NCI-H2227 (cell line): Measurements from ENCODE around the gene GALR2.
A peak's percentile ranks its signal among the peaks of the same experiment; 100 is the strongest.
"Not testable (repeated sequence)": the region's sequence is repeated elsewhere in the genome, so short reads cannot be mapped to it uniquely, and the experiment has no call there.

Experiments used
- DNase-seq: peaks from one replicate; lab custom pipeline; 2025; ENCODE audit not compliant: unreplicated experiment; lab: John Stamatoyannopoulos, UW

GALR2 gene, protein sequence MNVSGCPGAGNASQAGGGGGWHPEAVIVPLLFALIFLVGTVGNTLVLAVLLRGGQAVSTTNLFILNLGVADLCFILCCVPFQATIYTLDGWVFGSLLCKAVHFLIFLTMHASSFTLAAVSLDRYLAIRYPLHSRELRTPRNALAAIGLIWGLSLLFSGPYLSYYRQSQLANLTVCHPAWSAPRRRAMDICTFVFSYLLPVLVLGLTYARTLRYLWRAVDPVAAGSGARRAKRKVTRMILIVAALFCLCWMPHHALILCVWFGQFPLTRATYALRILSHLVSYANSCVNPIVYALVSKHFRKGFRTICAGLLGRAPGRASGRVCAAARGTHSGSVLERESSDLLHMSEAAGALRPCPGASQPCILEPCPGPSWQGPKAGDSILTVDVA

DNA sequence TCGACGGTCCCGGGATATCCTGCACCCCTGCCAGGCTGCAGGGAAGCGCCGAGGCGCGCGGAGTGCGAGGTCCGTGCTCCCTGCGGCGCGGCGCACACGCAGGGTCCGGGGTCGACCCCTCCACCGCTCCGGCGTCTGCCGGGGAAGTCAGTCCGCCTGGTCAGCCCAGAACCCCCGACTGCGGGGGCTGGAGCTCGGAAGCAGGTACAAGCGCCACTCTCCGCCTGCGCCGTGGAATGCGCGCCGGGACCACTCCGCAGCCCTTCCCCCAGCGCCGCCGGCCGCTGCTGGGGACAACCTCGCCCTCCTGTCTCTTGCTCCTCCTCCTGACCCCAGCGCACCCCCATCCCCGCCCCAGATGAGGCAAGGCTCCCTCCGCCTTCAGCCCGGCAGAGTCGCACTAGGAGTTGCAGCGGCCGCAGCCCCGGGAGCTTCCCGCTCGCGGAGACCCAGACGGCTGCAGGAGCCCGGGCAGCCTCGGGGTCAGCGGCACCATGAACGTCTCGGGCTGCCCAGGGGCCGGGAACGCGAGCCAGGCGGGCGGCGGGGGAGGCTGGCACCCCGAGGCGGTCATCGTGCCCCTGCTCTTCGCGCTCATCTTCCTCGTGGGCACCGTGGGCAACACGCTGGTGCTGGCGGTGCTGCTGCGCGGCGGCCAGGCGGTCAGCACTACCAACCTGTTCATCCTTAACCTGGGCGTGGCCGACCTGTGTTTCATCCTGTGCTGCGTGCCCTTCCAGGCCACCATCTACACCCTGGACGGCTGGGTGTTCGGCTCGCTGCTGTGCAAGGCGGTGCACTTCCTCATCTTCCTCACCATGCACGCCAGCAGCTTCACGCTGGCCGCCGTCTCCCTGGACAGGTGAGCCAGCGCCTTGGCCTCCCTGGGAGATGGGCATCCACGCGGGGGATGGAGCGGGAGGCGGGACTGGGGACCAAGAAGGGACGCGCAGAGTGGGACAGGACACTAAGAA lies at the start of gene GALR2:
GALR2 (plus strand) TSS at position 392 of the 974 bp plus-strand sequence; CDS start at position 495, 103 bp downstream.
- no peak for DNase-seq

DNA sequence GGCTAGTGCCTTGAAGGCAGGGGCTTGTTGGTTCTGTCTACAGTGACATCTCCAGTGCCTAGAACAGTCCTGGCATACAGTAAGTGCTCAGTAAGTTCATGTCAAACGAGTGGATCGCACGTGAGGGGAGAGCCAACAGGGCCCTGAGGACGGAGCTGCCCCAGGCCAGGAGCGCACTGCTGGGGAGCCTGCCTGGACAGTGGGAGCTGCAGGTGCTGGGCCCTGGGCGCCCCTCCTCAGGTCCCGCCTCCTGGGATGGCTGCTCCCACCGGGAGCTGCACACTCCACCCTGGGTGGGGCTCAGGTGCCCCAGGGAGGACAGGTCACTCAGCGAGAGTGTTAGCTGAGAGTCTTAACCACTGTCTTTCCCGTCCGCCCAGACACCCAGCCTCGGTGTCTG lies 49.3 kb upstream of the GALR2 start:
- no peak for DNase-seq

DNA sequence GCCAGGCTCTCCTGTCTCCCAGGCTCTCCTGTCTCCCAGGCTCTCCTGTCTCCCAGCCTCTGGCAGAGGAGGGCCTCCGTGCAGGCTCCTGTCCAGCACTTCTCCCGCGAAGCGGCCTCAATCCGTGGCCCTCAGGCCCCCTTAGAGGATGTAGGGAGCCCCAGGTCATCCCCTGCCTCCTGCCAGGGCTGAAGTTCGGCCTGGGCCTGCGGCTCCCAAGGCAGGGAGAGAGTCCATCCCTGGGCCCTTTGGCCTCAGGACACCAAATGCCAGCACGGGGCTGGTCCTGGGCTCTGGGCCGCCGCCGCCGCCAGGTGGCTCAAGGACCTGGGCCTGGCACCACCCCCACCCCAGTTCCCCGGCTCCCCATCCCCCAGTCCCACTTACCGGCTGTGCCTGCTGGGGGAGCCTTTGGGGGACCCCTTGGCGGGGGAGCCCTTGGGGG lies 47.8 kb upstream of the GALR2 start:
- no peak for DNase-seq

DNA sequence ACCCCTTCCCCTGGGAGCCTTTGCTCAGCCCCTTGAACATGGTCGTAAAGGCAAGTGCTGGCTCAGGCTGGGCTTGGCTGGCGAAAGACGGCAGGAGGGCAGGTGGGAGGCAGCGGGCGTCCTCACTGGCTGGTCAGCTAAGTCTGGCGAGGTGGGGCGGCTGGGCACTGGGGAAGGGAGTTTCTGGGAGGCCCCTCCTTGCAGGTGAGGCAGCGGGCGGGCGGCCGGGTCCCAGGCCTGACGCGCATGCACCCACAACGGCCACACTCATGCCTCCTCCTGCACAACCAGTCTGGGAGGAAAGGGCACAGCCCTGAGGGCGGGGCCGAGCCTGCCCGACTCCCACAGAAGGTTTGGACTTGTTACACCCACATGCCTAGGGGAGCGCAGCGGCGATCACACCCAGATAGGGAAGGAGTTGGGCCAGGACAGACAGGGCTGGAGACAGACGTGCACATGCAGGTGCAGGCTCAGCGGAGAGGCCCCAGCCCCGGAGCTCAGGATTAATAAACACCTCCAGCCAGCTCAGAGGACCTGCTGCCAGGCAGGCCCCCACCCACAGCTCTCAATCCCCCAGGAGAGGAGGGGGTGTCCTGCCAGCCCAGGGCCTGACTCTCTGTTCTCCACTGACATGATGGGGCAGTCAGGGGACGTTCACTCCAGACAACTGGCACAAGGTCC lies 47.3 kb upstream of the GALR2 start, which contains the start of gene EVPL:
EVPL (minus strand) TSS at position 148 of the 681 bp plus-strand sequence; CDS start at position 40, 108 bp downstream.
- no peak for DNase-seq

DNA sequence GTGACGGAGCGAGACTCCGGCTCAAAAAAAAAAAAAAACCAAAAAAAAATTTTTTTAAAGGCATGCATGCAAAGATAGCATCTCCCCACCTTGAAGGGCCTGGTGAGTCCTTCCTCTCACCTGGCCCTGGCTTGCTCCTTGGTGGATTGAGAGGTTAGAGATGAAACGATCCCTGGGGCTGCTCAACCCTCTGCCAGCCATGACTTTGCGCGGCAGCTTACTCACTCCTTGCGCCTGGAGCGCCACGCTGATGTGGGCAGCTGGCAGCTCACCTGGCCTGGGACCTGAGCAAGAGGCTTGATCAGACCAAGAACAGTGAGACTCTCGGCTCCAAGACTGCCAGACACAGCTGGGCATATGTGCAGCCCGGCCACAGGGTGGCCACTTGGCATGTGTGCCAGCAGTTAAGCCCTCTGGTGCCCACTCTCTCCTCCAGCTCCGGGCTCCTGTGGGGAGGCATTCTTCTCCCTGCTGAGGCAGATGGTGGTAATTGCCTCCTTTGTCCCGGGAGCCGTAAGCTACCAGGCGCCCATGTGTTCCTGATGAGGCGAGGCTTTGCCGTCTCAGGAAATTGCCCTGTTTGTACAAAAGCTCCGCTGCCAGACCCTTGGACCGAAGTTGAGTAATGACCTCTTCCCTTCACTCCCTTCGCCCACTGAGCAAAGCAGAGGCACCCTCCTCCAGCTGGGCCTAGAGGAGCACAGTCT lies 42.4 kb upstream of the GALR2 start:
- peak; percentile 59 for DNase-seq

DNA sequence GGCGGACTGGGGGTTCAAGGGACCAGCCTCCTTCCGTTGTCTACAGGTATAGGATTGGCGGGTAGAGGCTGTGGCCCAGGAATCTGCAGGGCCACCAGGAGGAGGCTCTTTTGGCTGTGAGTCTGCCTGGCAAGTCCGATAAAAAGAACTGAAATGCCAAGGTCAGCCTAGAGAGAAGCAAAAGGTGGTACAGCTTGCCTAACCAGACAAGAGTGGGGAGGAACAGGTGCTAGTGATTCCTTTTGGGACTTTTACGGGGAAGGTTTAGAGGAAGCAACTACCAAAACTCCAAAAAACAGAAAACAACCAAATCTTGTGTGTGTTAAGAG lies 41.8 kb upstream of the GALR2 start:
- no peak for DNase-seq

DNA sequence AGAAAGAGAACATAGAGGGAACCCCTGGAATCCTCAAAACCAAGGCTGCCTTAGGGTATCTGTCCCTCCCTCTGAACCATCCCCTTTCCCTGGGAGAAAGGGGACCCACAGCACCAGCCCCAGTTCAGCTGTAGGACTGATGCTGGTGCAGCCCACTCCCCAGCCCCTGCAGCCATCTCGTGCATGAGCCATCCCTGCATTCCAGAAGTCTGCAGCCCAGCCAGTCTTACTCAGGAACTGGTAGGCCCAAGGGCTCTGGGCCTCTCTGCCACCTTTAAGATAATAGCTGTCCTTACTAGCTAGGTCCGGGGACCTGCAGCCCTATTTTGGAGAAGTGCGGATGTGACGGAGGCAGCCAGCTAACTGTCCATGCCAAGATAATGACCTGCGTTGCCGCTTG lies 41.4 kb upstream of the GALR2 start:
- DNase-seq: no peak

DNA sequence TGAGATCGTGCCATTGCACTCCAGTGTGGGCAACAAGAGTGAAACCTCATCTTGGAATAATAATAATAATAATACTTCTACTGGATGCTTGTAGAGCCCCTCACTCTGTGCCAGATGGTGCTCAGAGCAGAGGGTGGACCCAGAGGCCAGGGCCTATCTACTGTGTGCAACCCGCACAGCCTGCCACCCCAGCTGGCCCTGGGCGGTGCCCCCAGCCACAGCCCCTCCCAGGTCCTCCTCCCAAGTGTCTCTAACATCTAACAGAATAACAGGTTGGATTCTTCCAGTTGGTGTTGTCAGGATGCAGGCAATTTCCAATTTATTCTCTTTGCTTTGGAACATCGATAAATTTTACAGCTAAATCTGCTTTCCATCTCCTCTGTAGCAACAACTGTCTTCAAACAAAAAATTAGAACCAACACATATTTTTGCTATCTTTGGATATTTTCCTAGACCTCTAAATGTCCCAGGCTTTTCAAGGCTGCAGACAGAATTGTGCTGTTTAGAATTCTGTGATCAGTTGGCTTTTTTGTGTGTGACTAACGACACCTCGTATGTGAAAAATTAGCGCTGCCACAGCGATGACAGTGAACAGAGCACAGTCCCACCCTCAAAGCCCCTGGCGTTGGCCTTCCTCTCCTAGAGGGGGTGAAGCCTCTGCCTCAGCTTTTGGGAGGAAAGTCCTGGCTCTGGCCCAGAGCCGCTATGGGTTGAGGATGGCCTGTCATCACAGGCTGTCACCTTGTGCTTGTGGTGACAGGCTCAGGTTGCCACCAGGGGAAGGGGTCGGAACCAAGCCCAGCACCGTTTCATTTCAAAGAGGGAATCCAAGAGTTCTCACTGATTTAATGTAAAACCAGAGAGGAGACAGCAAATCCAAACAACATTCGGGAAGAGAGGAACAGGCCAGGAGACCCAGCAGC lies 39.9 kb upstream of the GALR2 start:
- DNase-seq: no peak

DNA sequence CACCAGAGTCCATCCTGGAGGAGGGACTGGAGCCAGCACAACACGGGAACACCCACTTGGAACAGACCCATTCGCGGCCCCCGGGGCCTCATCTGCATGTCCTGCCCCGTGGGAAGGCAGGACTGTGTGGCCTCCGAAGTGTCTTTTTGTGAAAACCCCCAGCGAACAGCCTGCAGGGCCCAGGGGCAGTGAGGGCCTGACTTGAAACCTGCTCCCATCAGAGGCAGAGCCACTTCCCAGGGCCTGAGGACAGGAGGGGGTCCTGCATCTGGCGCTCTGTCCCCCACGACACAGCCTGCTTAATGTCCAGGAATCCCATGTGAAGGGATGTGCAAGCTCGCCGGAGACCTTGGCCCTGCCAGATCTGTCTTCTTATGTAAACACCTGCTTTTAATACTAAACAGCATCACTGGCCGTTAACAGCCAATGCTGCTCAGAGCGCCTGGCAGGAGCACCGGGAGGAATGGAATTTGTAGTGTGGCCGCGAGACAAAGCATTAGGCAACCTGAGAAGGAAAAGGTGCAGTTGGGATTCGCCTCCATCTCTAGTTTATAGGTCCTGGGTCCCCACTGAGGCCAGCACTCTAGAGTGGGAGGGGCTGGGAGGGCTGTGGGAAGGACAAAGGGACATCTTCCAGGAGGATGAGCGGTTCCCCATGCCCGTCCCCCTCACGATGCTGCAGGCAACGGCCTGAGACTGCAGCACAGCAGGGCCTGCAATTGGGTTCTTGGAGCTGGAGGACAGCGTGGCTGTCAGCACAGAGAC lies 37.9 kb upstream of the GALR2 start:
- DNase-seq: peak; percentile 30

DNA sequence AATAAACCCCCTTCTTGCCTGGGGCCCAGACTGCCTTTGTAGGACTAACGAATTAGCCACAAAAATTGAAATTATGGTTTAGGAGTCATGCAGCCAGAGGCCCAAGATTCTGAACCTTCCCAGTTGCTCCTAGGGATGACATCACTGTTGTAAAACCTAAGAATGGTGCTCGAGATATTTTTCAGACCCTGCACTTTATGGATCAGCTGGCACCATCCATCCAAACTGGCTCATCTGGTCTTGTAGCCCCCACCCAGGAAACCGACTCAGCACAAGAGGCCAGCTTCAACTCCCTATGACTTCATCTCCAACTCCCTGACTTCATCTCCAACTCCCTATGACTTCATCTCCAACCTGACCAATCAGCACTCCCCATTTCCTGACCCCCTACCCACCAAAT lies 36.5 kb upstream of the GALR2 start:
- DNase-seq: no peak

DNA sequence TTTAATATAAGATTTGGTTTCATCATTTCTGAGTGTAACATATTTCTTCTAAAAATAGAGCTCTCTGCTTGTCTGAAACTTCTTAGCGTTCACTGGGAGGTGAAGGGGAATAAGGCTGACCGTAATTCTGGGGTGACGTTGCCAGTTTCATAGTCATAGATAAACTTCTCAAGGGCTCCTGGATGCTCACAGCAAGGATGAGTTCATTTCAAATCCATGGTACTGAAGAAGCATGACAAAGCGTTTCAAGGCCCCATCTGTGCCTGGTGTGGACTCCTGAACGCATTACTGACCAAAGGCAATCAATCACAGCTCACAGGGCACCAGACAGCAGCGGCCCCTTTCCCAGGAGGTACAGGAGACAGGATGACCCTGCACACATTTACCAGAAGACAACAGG lies 35.5 kb upstream of the GALR2 start:
- no peak for DNase-seq

DNA sequence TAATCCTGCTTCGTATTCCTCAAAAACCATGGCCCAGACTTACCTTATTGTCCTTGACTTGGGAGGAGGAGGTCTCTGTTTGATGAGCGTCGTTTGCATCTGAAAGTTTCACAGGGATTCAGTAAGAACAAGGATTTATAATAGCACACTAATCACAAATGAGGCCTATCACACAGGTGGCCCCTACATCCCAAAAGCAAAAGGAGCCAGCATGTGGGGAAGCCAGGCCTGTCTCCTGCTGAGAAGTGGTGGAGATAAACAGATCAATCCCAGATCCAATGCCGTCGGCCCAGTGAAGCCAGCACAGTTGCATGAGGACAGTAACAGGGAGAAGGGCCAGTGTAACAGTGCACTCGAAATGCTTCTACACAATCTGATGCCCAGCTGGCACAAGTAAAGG lies 34.2 kb upstream of the GALR2 start:
- no peak for DNase-seq

DNA sequence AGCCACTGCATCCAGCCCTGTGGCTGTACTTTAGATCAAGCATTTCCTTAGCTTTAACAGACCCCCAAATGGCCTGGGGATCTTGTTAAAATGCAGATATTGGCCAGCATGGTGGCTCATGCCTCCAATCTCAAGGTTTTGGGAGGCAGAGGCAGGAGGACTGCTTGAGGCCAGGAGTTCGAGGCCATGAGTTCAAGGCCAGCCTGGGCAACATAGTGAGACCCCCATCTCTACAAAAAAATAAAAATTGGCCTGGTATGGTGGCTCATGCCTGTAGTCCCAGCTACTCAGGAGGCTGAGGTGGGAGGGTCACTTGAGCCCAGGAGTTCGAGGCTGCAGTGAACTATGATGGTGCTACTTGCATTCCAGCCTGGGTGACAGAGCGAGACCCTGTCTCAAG lies 31.7 kb upstream of the GALR2 start:
- DNase-seq: not testable (repeated sequence)

DNA sequence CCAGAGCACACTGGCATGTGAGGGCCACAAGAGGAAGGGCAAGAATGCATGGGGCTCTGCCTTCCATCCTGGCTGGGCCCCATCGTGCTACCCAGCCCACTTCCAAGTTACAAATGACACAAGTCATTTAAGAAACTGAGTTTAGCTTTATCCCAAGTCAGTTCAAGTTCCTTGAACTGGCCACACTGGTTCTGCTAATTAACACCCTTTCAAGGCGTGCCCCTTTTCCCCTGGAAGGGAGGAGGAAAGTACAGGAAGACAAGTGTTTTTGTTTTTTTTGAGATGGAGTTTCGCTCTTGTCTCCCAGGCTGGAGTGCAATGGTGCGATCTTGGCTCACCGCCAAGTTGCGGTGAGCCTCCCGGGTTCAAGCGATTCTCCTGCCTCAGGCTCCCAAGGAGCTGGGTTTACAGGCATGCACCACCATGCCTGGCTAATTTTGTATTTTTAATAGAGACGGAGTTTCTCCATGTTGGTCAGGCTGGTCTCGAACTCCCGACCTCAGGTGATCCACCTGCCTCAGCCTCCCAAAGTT lies 30.0 kb upstream of the GALR2 start:
- DNase-seq: not testable (repeated sequence)

DNA sequence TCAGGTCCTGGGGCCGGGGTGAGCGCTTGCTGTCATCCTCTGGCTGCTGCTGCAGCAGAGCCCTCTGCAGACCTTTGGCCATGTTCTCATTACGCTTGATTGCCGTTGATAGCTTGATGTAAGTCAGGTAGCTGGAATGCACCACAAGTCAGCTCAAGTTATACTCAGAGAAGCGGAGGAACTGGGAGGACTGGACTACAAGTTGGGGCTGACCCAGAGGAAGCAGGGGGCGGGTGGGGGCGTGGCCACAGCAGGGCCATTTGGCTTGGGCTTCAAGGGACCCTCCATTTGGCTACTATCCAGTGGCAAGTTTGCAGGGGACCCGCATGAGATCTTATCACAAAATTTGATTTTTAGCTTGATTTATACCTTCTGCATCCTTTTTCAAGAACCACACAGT lies 28.5 kb upstream of the GALR2 start:
- no peak for DNase-seq

DNA sequence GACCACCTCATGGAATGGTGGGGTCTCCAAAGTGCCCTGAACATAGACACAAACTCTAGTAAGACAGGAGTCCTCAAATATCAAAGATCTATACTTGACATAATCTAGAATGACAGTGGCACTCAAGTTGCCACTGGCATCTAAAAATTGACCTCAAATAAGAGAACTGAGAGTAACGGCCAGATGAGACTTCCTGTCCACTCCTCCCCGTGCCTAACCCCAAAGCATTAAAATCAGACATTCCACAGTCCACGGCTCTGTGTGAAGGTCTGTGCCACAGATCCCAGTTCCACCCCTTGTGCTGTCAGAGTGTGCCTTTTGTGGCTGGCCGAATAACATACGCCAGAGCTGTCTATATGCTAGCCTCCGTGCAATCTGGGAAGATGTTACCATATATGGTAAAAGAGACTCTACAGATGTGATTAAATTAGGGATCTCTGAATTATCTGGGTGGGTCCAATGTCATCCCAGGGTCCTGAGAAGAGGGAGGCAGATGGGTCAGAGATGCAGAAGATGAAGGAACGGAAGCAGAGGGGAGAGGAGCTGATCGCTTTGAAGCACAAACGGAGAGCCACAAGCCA lies 26.5 kb upstream of the GALR2 start:
- DNase-seq: no peak

DNA sequence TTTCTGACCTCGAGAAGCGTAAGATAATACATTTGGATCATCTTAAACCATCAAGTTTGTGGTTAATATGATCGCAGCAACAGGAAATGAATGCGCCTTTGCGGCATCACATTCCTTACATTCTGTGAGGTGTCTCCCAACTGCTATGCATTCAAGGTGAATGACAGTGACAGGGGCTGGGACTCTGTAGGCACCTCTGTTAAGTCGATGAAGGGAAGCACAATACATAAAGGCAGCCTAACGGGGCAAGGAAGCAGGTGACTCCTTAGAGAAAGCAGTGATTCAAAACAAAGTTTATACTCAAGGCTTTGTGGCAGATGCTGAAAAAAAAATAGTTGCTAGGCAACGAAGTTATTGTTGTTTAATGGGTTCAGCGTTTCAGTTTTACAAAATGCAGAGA lies 25.9 kb upstream of the GALR2 start:
- DNase-seq: no peak

DNA sequence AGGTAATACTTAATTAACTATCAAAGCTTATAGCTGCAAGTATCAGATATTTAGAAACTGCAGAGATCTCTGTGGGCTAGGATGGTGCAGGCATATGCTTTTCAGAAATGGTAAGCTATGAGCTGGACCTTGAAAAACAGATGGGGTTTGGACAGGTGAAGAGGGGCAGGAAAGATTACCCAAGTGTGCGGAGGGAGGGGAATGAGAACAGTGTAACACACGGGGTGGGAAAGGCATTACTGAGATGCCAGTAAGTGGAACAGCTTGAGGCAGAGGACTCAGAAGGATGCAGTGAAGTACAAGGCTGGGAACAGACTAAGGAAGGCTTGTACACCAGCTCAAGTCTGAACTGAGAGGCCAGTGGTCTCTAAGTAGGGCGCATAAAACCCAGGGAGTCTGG lies 25.3 kb upstream of the GALR2 start:
- no peak for DNase-seq
